GM21390 (cell line): Measurements from ENCODE around the gene NPY2R.

ENCODE experiments used
- ATAC-seq: cut with Tn5 transposase; IDR thresholded peaks from one replicate; pipeline ENCODE4 v1.9.1; 2021; ENCODE audit not compliant: unreplicated experiment

NPY2R gene

DNA sequence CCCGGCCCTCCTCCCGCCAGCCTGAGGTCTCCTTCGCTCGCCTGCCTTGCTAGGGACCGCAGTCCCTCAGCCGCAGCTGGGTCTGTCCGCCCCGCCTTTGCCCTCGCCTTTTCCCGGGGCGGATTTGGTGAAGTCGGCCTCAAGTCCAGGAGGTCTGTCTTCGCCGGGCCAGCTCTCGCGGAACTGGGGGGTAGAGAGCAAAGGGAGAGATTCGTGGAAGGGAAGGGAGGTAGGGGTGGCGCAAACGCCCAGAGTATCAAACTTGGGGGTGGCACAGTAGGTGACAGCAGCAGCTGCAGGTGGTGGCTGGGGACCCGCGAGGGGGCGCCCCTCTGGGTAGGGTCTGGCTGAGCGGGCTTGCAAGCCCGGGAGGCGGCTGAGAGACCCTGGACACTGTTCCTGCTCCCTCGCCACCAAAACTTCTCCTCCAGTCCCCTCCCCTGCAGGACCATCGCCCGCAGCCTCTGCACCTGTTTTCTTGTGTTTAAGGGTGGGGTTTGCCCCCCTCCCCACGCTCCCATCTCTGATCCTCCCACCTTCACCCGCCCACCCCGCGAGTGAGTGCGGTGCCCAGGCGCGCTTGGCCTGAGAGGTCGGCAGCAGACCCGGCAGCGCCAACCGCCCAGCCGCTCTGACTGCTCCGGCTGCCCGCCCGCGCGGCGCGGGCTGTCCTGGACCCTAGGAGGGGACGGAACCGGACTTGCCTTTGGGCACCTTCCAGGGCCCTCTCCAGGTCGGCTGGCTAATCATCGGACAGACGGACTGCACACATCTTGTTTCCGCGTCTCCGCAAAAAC is at the start of gene NPY2R:
TSS of gene NPY2R (plus strand) at position 379 of the 797 bp plus-strand sequence. CDS start 5,304 bp downstream, outside the sequence.
- ATAC-seq, result no peak

DNA sequence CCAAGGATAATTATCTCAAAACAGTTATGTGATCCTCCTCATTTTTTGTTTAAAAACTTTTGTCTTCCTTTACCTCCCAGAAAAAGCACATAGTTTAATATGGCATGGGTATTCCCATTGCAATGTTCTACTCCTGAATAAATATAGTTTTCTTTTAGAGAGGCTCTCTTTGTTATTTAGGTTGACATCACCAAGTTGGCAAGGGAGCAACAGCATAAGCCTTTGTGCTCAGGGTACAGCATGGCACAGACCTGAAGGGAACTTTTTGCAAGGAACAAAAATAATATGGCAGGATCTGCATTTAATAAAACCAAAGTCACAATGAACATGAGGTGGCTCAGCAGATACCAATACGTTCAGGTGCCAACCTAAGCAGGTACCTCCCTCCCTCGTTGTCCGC is 47.1 kb upstream of the NPY2R start:
- no peak for ATAC-seq

DNA sequence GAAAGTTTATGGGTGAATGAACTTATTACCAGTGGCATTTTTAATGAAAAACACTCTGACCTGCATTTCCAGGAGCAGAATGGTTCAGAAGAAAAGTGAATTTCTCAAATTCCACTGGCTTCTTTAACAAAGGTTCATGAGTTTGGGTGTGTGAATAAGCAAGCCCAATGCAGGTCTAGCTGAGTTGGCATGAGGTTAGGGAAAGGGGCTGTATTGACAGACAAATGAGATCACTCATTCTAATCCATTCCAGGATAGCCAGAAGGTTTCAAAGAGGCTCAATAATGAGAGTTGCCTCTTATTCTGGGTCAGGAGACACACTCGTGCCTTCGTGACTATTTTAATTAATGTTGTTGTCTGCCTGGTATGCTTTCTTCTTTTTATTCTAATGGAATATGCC is 43.7 kb upstream of the NPY2R start:
- ATAC-seq, result no peak

DNA sequence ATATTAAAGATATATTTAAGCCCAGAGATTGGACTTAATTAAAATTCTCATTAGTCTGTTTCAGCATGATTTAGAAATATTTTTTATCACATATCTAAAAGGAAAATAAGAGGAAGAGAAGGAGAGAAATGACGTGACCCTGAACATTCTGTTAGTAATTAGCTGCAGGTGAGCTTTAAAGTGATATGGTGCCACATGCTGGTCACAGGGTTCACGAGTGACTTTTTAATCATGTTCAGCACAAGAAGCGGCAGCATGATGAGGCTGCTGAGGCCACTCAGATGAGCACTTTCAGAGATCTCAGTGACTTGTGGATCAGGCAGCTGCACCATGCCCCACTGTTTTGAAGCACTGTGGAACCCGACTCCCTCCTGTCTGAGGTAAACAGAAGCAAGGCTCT is 37.9 kb upstream of the NPY2R start:
- no peak for ATAC-seq

GRCh38 chr4:155173371-155173770 is 35.1 kb upstream of the NPY2R start:
- ATAC-seq, result no peak

- no peak for ATAC-seq
Measured at GRCh38 chr4:155174668-155175067, 33.8 kb upstream of the NPY2R start.

GRCh38 chr4:155179216-155179615 is 29.2 kb upstream of the NPY2R start:
- ATAC-seq, result no peak

GRCh38 chr4:155186972-155187371 is 21.5 kb upstream of the NPY2R start:
- ATAC-seq, result no peak

GRCh38 chr4:155187989-155188388 is 20.4 kb upstream of the NPY2R start:
- no peak for ATAC-seq

GRCh38 chr4:155190099-155190498 is 18.3 kb upstream of the NPY2R start:
- ATAC-seq, result no peak

GRCh38 chr4:155197757-155198156 is 10.7 kb upstream of the NPY2R start:
- no peak for ATAC-seq

- no peak for ATAC-seq
Measured at GRCh38 chr4:155207534-155208257, 740 bp upstream of the NPY2R start.

DNA sequence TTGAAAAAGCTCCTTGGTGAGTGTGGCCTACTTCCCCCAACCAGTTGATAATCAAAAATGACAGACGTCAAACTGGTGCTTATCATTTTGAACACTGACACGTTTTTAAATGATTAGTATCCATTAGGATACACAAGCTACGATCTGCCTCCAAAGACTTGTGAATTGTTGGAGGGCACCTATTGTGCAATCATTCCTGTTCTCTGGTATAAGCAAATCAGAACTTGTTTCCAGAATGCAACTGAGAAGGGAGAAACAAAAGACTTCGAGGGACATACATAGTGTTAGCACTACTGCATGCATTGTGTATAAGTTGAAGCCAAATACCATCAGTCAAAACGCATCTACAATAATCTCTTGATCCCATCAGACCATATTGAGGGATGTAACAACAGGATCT is 11.6 kb downstream of the NPY2R start:
- no peak for ATAC-seq

DNA sequence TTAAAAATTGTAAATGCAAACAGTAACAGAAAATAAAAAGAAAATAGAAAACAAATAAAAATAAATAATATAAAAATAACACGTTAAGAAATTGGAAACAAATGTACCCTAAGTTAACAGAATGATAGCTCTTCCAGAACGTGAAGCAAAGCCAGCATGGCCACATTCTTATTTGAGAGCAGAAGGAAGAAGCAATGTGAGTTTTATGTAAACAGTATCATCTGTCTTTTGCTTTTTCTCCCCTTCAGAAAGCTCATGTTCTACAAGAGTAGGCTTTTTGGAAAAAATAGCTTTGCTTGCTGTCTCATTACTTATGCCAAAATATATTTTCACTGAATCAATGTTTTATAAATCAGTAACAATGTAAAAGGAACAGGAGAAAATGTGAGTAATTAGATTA is 18.7 kb downstream of the NPY2R start:
- ATAC-seq, result no peak

DNA sequence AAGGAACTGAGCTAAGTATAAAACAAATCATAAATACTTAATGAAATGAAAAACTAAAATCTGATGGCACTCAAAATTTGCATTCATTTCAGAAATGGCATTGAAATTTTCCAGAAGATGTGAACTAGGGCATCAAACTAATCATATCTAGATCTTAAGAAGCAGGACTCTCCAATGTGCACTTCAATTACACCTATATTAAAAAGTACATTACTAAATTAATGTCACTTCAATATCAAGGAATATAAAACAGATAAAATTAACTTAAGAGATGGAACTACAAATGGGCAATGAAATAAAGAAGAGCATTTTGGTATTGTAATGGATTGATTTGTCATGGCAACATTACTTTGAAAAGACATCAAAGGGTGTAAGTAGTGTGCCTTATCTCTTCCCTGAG is 20.3 kb downstream of the NPY2R start:
- ATAC-seq, result no peak

DNA sequence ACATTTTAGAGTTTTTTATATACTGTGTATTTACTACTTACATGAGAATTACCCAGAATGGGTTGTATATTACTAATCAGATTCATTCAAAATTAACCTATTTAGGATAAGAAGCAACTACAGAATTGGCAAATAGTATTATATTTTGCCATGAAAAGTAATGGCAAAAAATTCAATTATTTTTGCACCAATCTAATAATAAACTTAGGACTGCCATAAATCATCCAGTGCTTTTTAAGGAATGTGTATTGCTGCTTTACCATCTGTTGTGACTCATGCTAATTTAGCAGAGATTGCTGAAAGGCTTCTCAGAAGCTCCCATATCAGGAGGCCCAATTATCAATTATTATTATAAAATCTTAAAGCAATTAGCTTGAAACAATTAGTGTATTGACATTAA is 24.0 kb downstream of the NPY2R start:
- ATAC-seq, result no peak

- ATAC-seq, result no peak
Measured at GRCh38 chr4:155234206-155234605, 25.8 kb downstream of the NPY2R start.

DNA sequence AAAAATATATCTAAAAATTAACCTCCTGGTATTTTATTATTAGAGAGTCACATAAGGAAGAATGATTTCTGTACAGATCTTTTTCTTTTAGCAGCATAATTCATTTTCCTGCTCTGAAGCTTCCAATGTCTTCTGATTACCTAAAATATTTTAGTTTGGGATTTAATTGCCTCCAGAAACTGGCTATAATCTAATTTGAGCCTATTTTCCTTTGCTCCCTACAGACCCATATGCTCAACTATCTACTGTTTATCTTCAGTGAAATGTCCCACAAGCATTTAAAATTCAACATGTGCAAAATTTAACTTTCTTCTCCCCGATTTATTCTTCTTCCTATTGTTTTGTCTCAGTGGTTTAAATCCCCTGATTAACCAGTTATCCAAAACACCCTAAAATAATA is 29.1 kb downstream of the NPY2R start:
- ATAC-seq, result no peak

DNA sequence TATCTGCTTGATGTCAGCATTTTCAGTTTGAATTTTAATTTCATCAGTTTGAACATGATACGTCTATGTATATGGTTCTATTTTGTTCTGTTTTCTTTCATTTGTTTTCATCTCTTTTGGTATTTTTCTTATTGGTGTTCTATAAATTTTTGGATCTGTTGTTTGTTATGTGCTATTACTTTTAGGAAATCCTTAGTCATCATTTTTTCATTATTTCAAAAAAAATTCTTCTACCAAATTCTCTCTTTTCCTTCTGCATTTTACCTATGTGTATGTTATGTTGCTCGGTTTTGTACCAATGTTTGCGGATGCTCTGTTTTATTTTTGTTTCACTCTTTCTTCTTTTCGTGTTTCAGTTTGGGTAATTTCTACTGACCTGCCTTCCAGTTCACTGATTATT is 32.8 kb downstream of the NPY2R start:
- no peak for ATAC-seq

- no peak for ATAC-seq
Measured at GRCh38 chr4:155241664-155242063, 33.2 kb downstream of the NPY2R start.

GRCh38 chr4:155245105-155245504 is 36.7 kb downstream of the NPY2R start:
- no peak for ATAC-seq
